Measurements from ENCODE around the gene DAAM1.

Gene DAAM1

GRCh38 chr14:59337141-59337611, 148.7 kb downstream of the DAAM1 start:
- in situ Hi-C loops (cut with MboI; ENCODE audit: low sequenced_read_pairs), result no loop called here

GRCh38 chr14:59338761-59339160, 150.3 kb downstream of the DAAM1 start:
- in situ Hi-C loops (cut with MboI; ENCODE audit: low sequenced_read_pairs), result no loop called here

GRCh38 chr14:59339524-59340330, 151.3 kb downstream of the DAAM1 start:
- in situ Hi-C loops (cut with MboI; ENCODE audit: low sequenced_read_pairs), result no loop called here

GRCh38 chr14:59341858-59342477, 153.5 kb downstream of the DAAM1 start:
- in situ Hi-C loops (cut with MboI; ENCODE audit: low sequenced_read_pairs), result no loop called here

GRCh38 chr14:59342516-59343484, 154.3 kb downstream of the DAAM1 start:
- in situ Hi-C loops (cut with MboI; ENCODE audit: low sequenced_read_pairs), result no loop called here

- in situ Hi-C loops (cut with MboI; ENCODE audit: low sequenced_read_pairs), result no loop called here
These were observed 155.1 kb downstream of the DAAM1 start for GRCh38 chr14:59343585-59343984.

GRCh38 chr14:59344016-59344415, 155.5 kb downstream of the DAAM1 start:
- in situ Hi-C loops (cut with MboI; ENCODE audit: low sequenced_read_pairs), result no loop called here

GRCh38 chr14:59344691-59345455, 156.4 kb downstream of the DAAM1 start:
- in situ Hi-C loops (cut with MboI; ENCODE audit: low sequenced_read_pairs), result no loop called here

GRCh38 chr14:59346329-59346728, 157.9 kb downstream of the DAAM1 start:
- in situ Hi-C loops (cut with MboI; ENCODE audit: low sequenced_read_pairs), result no loop called here

- in situ Hi-C loops (cut with MboI; ENCODE audit: low sequenced_read_pairs), result no loop called here
These were observed 158.5 kb downstream of the DAAM1 start for GRCh38 chr14:59346796-59347510.

GRCh38 chr14:59347511-59347900, 159.0 kb downstream of the DAAM1 start:
- in situ Hi-C loops (cut with MboI; ENCODE audit: low sequenced_read_pairs), result no loop called here

GRCh38 chr14:59347915-59348314, 159.4 kb downstream of the DAAM1 start:
- in situ Hi-C loops (cut with MboI; ENCODE audit: low sequenced_read_pairs), result no loop called here

GRCh38 chr14:59349258-59349701, 160.8 kb downstream of the DAAM1 start:
- in situ Hi-C loops (cut with MboI; ENCODE audit: low sequenced_read_pairs), result no loop called here

- in situ Hi-C loops (cut with MboI; ENCODE audit: low sequenced_read_pairs), result no loop called here
These were observed 164.5 kb downstream of the DAAM1 start for GRCh38 chr14:59352961-59353360.

GRCh38 chr14:59354666-59355065, 166.2 kb downstream of the DAAM1 start:
- in situ Hi-C loops (cut with MboI; ENCODE audit: low sequenced_read_pairs), result no loop called here

- in situ Hi-C loops (cut with MboI; ENCODE audit: low sequenced_read_pairs), result no loop called here
These were observed 166.6 kb downstream of the DAAM1 start for GRCh38 chr14:59355091-59355490.

- in situ Hi-C loops (cut with MboI; ENCODE audit: low sequenced_read_pairs), result no loop called here
These were observed 167.8 kb downstream of the DAAM1 start for GRCh38 chr14:59356312-59356711.

GRCh38 chr14:59356767-59357166, 168.3 kb downstream of the DAAM1 start:
- in situ Hi-C loops (cut with MboI; ENCODE audit: low sequenced_read_pairs), result no loop called here

GRCh38 chr14:59358102-59358501, 169.6 kb downstream of the DAAM1 start:
- in situ Hi-C loops (cut with MboI; ENCODE audit: low sequenced_read_pairs), result no loop called here

- in situ Hi-C loops (cut with MboI; ENCODE audit: low sequenced_read_pairs), result no loop called here
These were observed 170.3 kb downstream of the DAAM1 start for GRCh38 chr14:59358784-59359183.

Measured in hTERT RPE-1 (cell line).